Right atrium auricular region (tissue), 2 donors: Measurements from ENCODE around the gene SELENON. TPM values are rescaled to one million over a fixed set of nuclear protein-coding genes. Genes with fewer than 3 reads are reported as not detected.

Experiments
- DNase-seq: peaks from one replicate; pipeline ENCODE4 v3.0.0-alpha.2; 2019; ENCODE audit warnings: low spot score
- H3K27ac ChIP-seq, 2 donors: fragments of 200-600 bp; sonication (generic); 1 replicate in 1 of 2; 2 replicates in 1 of 2; pipeline ENCODE4 v1.5.1; 2016 to 2019
- H3K27me3 ChIP-seq, 2 donors: fragments of 200-600 bp; sonication (generic); one replicate each; pipeline versions ENCODE4 v1.5.1 to v1.6.0; 2017 to 2019
- H3K36me3 ChIP-seq: fragments of 200-600 bp; sonication (generic); one replicate; pipeline ENCODE4 v1.5.1; 2016
- H3K4me1 ChIP-seq, 2 donors: fragments of 200-600 bp; sonication (generic); one replicate each; pipeline versions ENCODE4 v1.5.1 to v1.6.0; 2017 to 2019
- H3K4me3 ChIP-seq, 2 donors: fragments of 200-600 bp; sonication (generic); 1 replicate in 1 of 2; 2 replicates in 1 of 2; pipeline ENCODE4 v1.5.1; 2017 to 2019; ENCODE audit warnings: mild to moderate bottlenecking in 1 of 2, moderate library complexity in 1 of 2
- H3K9me3 ChIP-seq, 2 donors: fragments of 200-600 bp; sonication (generic); one replicate each; pipeline ENCODE4 v1.5.1; 2019
- CTCF ChIP-seq, 2 donors: fragments of 200-600 bp; sonication (generic); IDR thresholded peaks; one replicate each; pipeline ENCODE4 v1.5.1; 2019; ENCODE audit warnings: antibody characterized with exemption in 2 of 2
- total RNA-seq, 2 donors: library from RNA; depleted of rRNA; stranded (reverse); fragments of >200 nt; gene quantifications; one replicate each; pipeline ENCODE4 v1.1.0, GENCODE V29; 2016

Gene SELENON
- total RNA-seq, 2 donors from 2014 or later, result 31.7 to 34.2 TPM

- no peak for DNase-seq
- H3K36me3 ChIP-seq, result no peaks in the 10 kb centered on the region
- no peak overlapping the region for H3K27ac ChIP-seq
- no peak overlapping the region for H3K4me3 ChIP-seq
- TF ChIP-seq CTCF (IDR thresholded peaks at IDR 0.05), result no peak
- peaks cover 0 to 15% of the 10 kb centered on the region in 2 donors for H3K4me1 ChIP-seq
- H3K27me3 ChIP-seq, result no peaks in the 10 kb centered on the region
- no peaks in the 10 kb centered on the region for H3K9me3 ChIP-seq
Measured at GRCh38 chr1:25861316-25862286, 61.6 kb downstream of the SELENON start.

GRCh38 chr1:25862785-25863485, 62.9 kb downstream of the SELENON start:
- DNase-seq, result no peak
- Histone ChIP-seq H3K27me3 (no peaks in the 10 kb centered on the region), H3K9me3 (no peaks in the 10 kb centered on the region), H3K4me3 (no peak overlapping the region), H3K4me1 (peaks cover 0 to 15% of the 10 kb centered on the region in 2 donors), H3K36me3 (no peaks in the 10 kb centered on the region), H3K27ac (no peak overlapping the region)
- no peak for TF ChIP-seq CTCF (IDR thresholded peaks at IDR 0.05)

GRCh38 chr1:25863486-25864262, 63.7 kb downstream of the SELENON start:
- H3K36me3 ChIP-seq, result no peaks in the 10 kb centered on the region
- H3K27me3 ChIP-seq, result no peaks in the 10 kb centered on the region
- H3K9me3 ChIP-seq, result no peaks in the 10 kb centered on the region
- H3K4me3 ChIP-seq, result no peak overlapping the region
- H3K4me1 ChIP-seq, result peaks cover 0 to 10% of the 10 kb centered on the region in 2 donors
- no peak for DNase-seq
- H3K27ac ChIP-seq, result no peak overlapping the region
- no peak for TF ChIP-seq CTCF (IDR thresholded peaks at IDR 0.05)

- no peaks in the 10 kb centered on the region for H3K27me3 ChIP-seq
- H3K4me1 ChIP-seq, result peaks cover 0 to 5% of the 10 kb centered on the region in 2 donors
- DNase-seq, result no peak
- H3K36me3 ChIP-seq, result no peaks in the 10 kb centered on the region
- H3K9me3 ChIP-seq, result no peaks in the 10 kb centered on the region
- no peak for TF ChIP-seq CTCF (IDR thresholded peaks at IDR 0.05)
- H3K4me3 ChIP-seq, result no peak overlapping the region
- no peak overlapping the region for H3K27ac ChIP-seq
Measured at GRCh38 chr1:25864434-25864833, 64.4 kb downstream of the SELENON start.

GRCh38 chr1:25866288-25866687, 66.3 kb downstream of the SELENON start:
- Histone ChIP-seq H3K27ac (no peak overlapping the region), H3K27me3 (no peaks in the 10 kb centered on the region), H3K9me3 (no peaks in the 10 kb centered on the region), H3K4me3 (no peak overlapping the region), H3K4me1 (peaks cover 0 to 3% of the 10 kb centered on the region in 2 donors), H3K36me3 (no peaks in the 10 kb centered on the region)
- TF ChIP-seq CTCF (IDR thresholded peaks at IDR 0.05), result no peak
- DNase-seq, result no peak
